ENCODE data around the gene MED26.

- TF ChIP-seq ZBTB4 (CRISPR knock-in tag; IDR thresholded peaks at IDR 0.05; ENCODE audit: borderline replicate concordance) (no peak), ZNF256 (CRISPR knock-in tag; conservative IDR thresholded peaks at IDR 0.05) (no peak), CTCF (CRISPR knock-in tag; IDR thresholded peaks at IDR 0.05) (no peak)
Observed at GRCh38 chr19:16604615-16605014, 23.4 kb downstream of the MED26 start.
